Astrocyte (in vitro differentiated cells and primary cell): ENCODE results near the gene CD209. TPM values are rescaled to one million over a fixed set of nuclear protein-coding genes. Genes with fewer than 3 reads are reported as not detected.

Source experiments
- DNase-seq: peaks from one replicate; pipeline ENCODE4 v3.0.0-alpha.2; 2010; ENCODE audit warnings: low read depth
- FAIRE-seq: peaks from 2 replicates; lab custom pipeline; 2011; peaks lifted over from hg19 to GRCh38; lab: Jason Lieb, UNC
- H2AFZ ChIP-seq: 2 replicates; pipeline ENCODE4 v1.6.0; 2012; ENCODE audit warnings: low read depth, low read length, inconsistent platforms
- H3K27ac ChIP-seq: 2 replicates; pipeline ENCODE4 v1.5.1; 2011; ENCODE audit warnings: low read depth, low read length, inconsistent platforms
- H3K27me3 ChIP-seq: 2 replicates; pipeline ENCODE4 v1.6.0; 2011; ENCODE audit warnings: low read length, inconsistent platforms; ENCODE audit not compliant: insufficient read depth
- H3K36me3 ChIP-seq: 2 replicates; pipeline ENCODE4 v1.5.1; 2011; ENCODE audit warnings: low read length, inconsistent platforms; ENCODE audit not compliant: insufficient read depth
- H3K4me1 ChIP-seq: 2 replicates; pipeline ENCODE4 v1.5.1; 2011; ENCODE audit warnings: low read length, inconsistent platforms; ENCODE audit not compliant: insufficient read depth
- H3K4me2 ChIP-seq: 2 replicates; pipeline ENCODE4 v1.6.0; 2012; ENCODE audit warnings: low read length, inconsistent platforms
- H3K4me3 ChIP-seq: 2 replicates; pipeline ENCODE4 v1.5.1; 2011; ENCODE audit warnings: low read depth, mild to moderate bottlenecking, low read length, inconsistent platforms; ENCODE audit not compliant: insufficient read depth
- H3K79me2 ChIP-seq: 2 replicates; pipeline ENCODE4 v1.6.0; 2012; ENCODE audit warnings: mild to moderate bottlenecking, low read length, inconsistent platforms; ENCODE audit not compliant: insufficient read depth
- H3K9ac ChIP-seq: 2 replicates; pipeline ENCODE4 v1.6.0; 2012; ENCODE audit warnings: mild to moderate bottlenecking, low read length, inconsistent platforms
- H3K9me3 ChIP-seq: 2 replicates; pipeline ENCODE4 v1.5.1; 2012; ENCODE audit warnings: low read depth, mild to moderate bottlenecking, low read length, inconsistent platforms; ENCODE audit not compliant: insufficient read depth
- H4K20me1 ChIP-seq: 2 replicates; pipeline ENCODE4 v1.6.0; 2012; ENCODE audit warnings: low read length, inconsistent platforms; ENCODE audit not compliant: insufficient read depth
- H3K27ac Mint-ChIP-seq: one replicate; pipeline ENCODE4 v1.8.0; 2021; ENCODE audit warnings: mild to moderate bottlenecking, mixed read lengths; ENCODE audit not compliant: unreplicated experiment
- H3K27me3 Mint-ChIP-seq: one replicate; pipeline ENCODE4 v1.8.0; 2021; ENCODE audit warnings: low read depth, mixed read lengths; ENCODE audit not compliant: unreplicated experiment
- H3K36me3 Mint-ChIP-seq: one replicate; pipeline ENCODE4 v1.8.0; 2021; ENCODE audit warnings: low read depth, mixed read lengths; ENCODE audit not compliant: unreplicated experiment
- H3K4me1 Mint-ChIP-seq: one replicate; pipeline ENCODE4 v1.8.0; 2021; ENCODE audit warnings: low read depth, mixed read lengths; ENCODE audit not compliant: unreplicated experiment
- H3K4me3 Mint-ChIP-seq: one replicate; pipeline ENCODE4 v1.8.0; 2021; ENCODE audit warnings: mild to moderate bottlenecking, moderate library complexity, mixed read lengths; ENCODE audit not compliant: unreplicated experiment
- H3K9me3 Mint-ChIP-seq: one replicate; pipeline ENCODE4 v1.8.0; 2021; ENCODE audit warnings: mild to moderate bottlenecking, mixed read lengths; ENCODE audit not compliant: unreplicated experiment
- EZH2 ChIP-seq: IDR thresholded peaks from 2 replicates; pipeline ENCODE4 v1.6.1; 2012; ENCODE audit warnings: mild to moderate bottlenecking, low read length, inconsistent platforms; ENCODE audit not compliant: insufficient read depth
- total RNA-seq: library from RNA; stranded (reverse); gene quantifications from 2 replicates; pipeline ENCODE4 v1.2.1, GENCODE V29; 2021
- TF ChIP-seq, protein P1 (sequence below): IDR thresholded peaks from 2 replicates; pipeline ENCODE4 v1.5.1; 2011; ENCODE audit warnings: low read depth, mild to moderate bottlenecking, inconsistent platforms, low read length, moderate library complexity; ENCODE audit not compliant: insufficient read depth

CD209 gene
- total RNA-seq, 1 donor from 2014 or later = not detected

DNA sequence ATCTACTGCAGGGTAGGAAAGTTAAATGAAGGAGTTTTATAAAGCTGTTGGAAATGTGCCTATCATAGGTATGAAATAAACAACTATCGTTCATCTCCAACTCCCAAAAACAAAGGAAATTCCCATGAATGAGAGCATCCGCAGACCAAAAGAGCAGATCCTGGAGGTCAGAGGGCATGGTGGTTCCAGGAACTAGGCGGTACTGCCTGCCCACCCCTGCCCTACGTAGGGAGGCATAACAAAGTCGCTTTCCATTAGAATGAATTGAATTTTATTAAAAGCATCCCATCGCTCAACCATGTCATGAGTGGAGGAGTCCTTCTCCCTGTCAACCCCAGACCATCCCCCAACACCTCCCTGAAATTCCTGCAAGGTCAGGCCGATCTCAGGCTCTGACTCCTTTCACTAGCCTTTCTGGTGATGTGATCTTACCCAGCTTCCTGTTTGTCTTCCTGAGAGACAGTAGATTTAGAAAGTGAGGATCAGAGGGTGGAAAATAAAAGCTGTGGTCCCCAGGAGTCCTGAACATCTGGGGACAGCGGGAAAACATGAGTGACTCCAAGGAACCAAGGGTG lies 15.5 kb upstream of the CD209 start, which contains the start of gene CLEC4M:
Gene CLEC4M (plus strand): TSS at position 525 of the 575 bp plus-strand sequence. CDS start 24 bp downstream, at position 549.
- no peak within 1 kb of the TSS for H3K27ac Mint-ChIP-seq
- H3K4me1 Mint-ChIP-seq = no peaks in the 10 kb centered on the region
- H3K27me3 Mint-ChIP-seq = peaks cover 37% of the 10 kb centered on the region

DNA sequence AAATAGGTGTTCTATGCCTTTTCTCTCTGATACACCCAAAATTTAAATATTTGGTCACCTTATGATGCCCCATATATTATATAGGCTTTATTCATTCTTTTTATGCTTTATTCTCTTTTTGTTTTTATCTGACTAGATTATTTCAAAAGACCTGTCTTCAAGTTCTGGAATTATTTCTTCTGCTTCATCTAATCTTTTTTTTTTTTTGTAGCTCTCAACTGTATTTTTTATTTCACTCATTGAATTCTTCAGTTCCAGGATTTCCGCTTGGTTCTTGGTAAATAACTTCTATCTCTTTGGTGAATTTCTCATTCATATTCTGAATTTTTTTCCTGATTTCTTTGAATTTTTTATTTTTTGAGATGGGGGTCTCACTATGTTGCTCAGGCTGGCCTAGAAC lies 11.8 kb upstream of the CD209 start:
- Histone ChIP-seq H3K4me3 (no peak overlapping the region), H2AFZ (no peak overlapping the region), H3K79me2 (no peaks in the 10 kb centered on the region), H3K27ac (no peak overlapping the region), H3K9me3 (no peaks in the 10 kb centered on the region), H4K20me1 (no peaks in the 10 kb centered on the region), H3K27me3 (no peaks in the 10 kb centered on the region), H3K4me2 (no peak overlapping the region), H3K9ac (no peak overlapping the region), H3K36me3 (no peaks in the 10 kb centered on the region), H3K4me1 (no peaks in the 10 kb centered on the region)
- no peak for FAIRE-seq
- Mint-ChIP-seq H3K27me3 (peaks cover 18% of the 10 kb centered on the region), H3K9me3 (peaks cover 43% of the 10 kb centered on the region), H3K36me3 (peaks cover 5% of the 10 kb centered on the region), H3K27ac (no peak overlapping the region), H3K4me1 (no peaks in the 10 kb centered on the region), H3K4me3 (no peak overlapping the region)
- DNase-seq = no peak
- TF ChIP-seq, protein P1, sequence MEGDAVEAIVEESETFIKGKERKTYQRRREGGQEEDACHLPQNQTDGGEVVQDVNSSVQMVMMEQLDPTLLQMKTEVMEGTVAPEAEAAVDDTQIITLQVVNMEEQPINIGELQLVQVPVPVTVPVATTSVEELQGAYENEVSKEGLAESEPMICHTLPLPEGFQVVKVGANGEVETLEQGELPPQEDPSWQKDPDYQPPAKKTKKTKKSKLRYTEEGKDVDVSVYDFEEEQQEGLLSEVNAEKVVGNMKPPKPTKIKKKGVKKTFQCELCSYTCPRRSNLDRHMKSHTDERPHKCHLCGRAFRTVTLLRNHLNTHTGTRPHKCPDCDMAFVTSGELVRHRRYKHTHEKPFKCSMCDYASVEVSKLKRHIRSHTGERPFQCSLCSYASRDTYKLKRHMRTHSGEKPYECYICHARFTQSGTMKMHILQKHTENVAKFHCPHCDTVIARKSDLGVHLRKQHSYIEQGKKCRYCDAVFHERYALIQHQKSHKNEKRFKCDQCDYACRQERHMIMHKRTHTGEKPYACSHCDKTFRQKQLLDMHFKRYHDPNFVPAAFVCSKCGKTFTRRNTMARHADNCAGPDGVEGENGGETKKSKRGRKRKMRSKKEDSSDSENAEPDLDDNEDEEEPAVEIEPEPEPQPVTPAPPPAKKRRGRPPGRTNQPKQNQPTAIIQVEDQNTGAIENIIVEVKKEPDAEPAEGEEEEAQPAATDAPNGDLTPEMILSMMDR = no peak
- no peak for TF ChIP-seq EZH2

More for the DNA sequence above, 15.5 kb upstream of the CD209 start, which contains the start of gene CLEC4M:
- Histone ChIP-seq H2AFZ (no peak within 1 kb of the TSS), H3K27ac (no peak within 1 kb of the TSS), H3K4me2 (no peak within 1 kb of the TSS), H3K4me3 (no peak within 1 kb of the TSS), H3K36me3 (no peaks in the 10 kb centered on the region), H3K9ac (no peak within 1 kb of the TSS), H3K4me1 (no peaks in the 10 kb centered on the region), H3K79me2 (no peaks in the 10 kb centered on the region), H3K9me3 (no peaks in the 10 kb centered on the region), H4K20me1 (no peaks in the 10 kb centered on the region), H3K27me3 (no peaks in the 10 kb centered on the region)
- H3K4me3 Mint-ChIP-seq = no peak within 1 kb of the TSS
- peaks cover 2% of the 10 kb centered on the region for H3K36me3 Mint-ChIP-seq
- DNase-seq (no peak), FAIRE-seq (no peak)
- peaks cover 27% of the 10 kb centered on the region for H3K9me3 Mint-ChIP-seq
- TF ChIP-seq, protein P1 = no peak
- TF ChIP-seq EZH2 = no peak

GRCh38 chr19:7757358-7757757 lies 10.0 kb upstream of the CD209 start:
- peaks cover 12% of the 10 kb centered on the region for H3K27me3 Mint-ChIP-seq
- no peak overlapping the region for H2AFZ ChIP-seq
- H3K9ac ChIP-seq = no peak overlapping the region
- no peaks in the 10 kb centered on the region for H3K79me2 ChIP-seq
- H3K4me1 Mint-ChIP-seq = no peaks in the 10 kb centered on the region
- H3K4me1 ChIP-seq = no peaks in the 10 kb centered on the region
- no peaks in the 10 kb centered on the region for H3K27me3 ChIP-seq
- peaks cover 5% of the 10 kb centered on the region for H3K36me3 Mint-ChIP-seq
- H3K4me2 ChIP-seq = no peak overlapping the region
- H3K9me3 ChIP-seq = no peaks in the 10 kb centered on the region
- no peaks in the 10 kb centered on the region for H4K20me1 ChIP-seq
- no peak for TF ChIP-seq EZH2
- TF ChIP-seq, protein P1 = no peak
- H3K36me3 ChIP-seq = no peaks in the 10 kb centered on the region
- no peak overlapping the region for H3K4me3 Mint-ChIP-seq
- H3K27ac Mint-ChIP-seq = no peak overlapping the region
- DNase-seq (no peak), FAIRE-seq (no peak)
- H3K4me3 ChIP-seq = no peak overlapping the region
- H3K27ac ChIP-seq = no peak overlapping the region
- H3K9me3 Mint-ChIP-seq = peaks cover 43% of the 10 kb centered on the region
